ENCODE measurements around the gene NBEA. TPM values are rescaled to one million over a fixed set of nuclear protein-coding genes. Genes with fewer than 3 reads are reported as not detected.

The NBEA gene
- polyA plus RNA-seq, 2 of the 4 experiments (the other 2 are of a cell fraction): 3.5 to 11.8 TPM

- no peak overlapping the region for H3K4me3 ChIP-seq
- DNase-seq (ENCODE audit: low read depth in 1 of 2, low spot score in 1 of 2) (no peak), FAIRE-seq (no peak), ATAC-seq (no peak)
- H3K4me2 ChIP-seq: no peak overlapping the region
- H3K27ac ChIP-seq: no peak overlapping the region
- ChIA-PET POLR2A (no interaction called here), CTCF (no interaction called here)
- TF ChIP-seq, protein P1, sequence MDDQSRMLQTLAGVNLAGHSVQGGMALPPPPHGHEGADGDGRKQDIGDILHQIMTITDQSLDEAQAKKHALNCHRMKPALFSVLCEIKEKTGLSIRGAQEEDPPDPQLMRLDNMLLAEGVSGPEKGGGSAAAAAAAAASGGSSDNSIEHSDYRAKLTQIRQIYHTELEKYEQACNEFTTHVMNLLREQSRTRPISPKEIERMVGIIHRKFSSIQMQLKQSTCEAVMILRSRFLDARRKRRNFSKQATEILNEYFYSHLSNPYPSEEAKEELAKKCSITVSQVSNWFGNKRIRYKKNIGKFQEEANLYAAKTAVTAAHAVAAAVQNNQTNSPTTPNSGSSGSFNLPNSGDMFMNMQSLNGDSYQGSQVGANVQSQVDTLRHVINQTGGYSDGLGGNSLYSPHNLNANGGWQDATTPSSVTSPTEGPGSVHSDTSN (IDR thresholded peaks at IDR 0.05): no peak
- TF ChIP-seq, protein P2, sequence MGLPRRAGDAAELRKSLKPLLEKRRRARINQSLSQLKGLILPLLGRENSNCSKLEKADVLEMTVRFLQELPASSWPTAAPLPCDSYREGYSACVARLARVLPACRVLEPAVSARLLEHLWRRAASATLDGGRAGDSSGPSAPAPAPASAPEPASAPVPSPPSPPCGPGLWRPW (IDR thresholded peaks at IDR 0.05): no peak
- no peak for TF ChIP-seq HOXA7 (CRISPR knock-in tag; IDR thresholded peaks at IDR 0.05)
- TF ChIP-seq HOXB13 (CRISPR knock-in tag; IDR thresholded peaks at IDR 0.05; ENCODE audit: low read depth): no peak
- TF ChIP-seq TP53 (CRISPR knock-in tag; IDR thresholded peaks at IDR 0.05): no peak
- TF ChIP-seq RAD21 (conservative IDR thresholded peaks at IDR 0.05 in 1 of 2, IDR thresholded peaks at IDR 0.05 in 1 of 2): no peak
- TF ChIP-seq EHMT2 (IDR thresholded peaks at IDR 0.05; ENCODE audit: low read depth): no peak
- TF ChIP-seq TFCP2L1 (CRISPR knock-in tag; IDR thresholded peaks at IDR 0.05): no peak
- TF ChIP-seq POLR2AphosphoS2 (conservative IDR thresholded peaks at IDR 0.05; ENCODE audit: low read length): no peak
- TF ChIP-seq RFX5 (IDR thresholded peaks at IDR 0.05): no peak
- TF ChIP-seq, protein P3, sequence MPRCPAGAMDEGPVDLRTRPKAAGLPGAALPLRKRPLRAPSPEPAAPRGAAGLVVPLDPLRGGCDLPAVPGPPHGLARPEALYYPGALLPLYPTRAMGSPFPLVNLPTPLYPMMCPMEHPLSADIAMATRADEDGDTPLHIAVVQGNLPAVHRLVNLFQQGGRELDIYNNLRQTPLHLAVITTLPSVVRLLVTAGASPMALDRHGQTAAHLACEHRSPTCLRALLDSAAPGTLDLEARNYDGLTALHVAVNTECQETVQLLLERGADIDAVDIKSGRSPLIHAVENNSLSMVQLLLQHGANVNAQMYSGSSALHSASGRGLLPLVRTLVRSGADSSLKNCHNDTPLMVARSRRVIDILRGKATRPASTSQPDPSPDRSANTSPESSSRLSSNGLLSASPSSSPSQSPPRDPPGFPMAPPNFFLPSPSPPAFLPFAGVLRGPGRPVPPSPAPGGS (IDR thresholded peaks at IDR 0.05): no peak
- TF ChIP-seq FOSB (CRISPR knock-in tag; IDR thresholded peaks at IDR 0.05): no peak
- TF ChIP-seq MAFK (IDR thresholded peaks at IDR 0.05; ENCODE audit: partially characterized antibody): no peak
- no peak for TF ChIP-seq CHD2 (IDR thresholded peaks at IDR 0.05; ENCODE audit: low read length, partially characterized antibody)
- no peak for TF ChIP-seq NPAS2 (CRISPR knock-in tag; IDR thresholded peaks at IDR 0.05; ENCODE audit: borderline replicate concordance)
- TF ChIP-seq JUNB (IDR thresholded peaks at IDR 0.05): no peak
- no peak for TF ChIP-seq KDM1A (IDR thresholded peaks at IDR 0.05; ENCODE audit: low read depth)
- TF ChIP-seq RCOR1 (IDR thresholded peaks at IDR 0.05; ENCODE audit: low read depth, low read length): no peak
- no peak for TF ChIP-seq RNF2 (IDR thresholded peaks at IDR 0.05; ENCODE audit: borderline replicate concordance, low read depth)
- no peaks in the 10 kb centered on the region for H3K4me1 ChIP-seq
- no peaks in the 10 kb centered on the region for H3K9me3 ChIP-seq
- 44% methylated on average over 2 of the region's 2 CpGs for WGBS (ENCODE audit: missing lambda C conversion rate)
These were observed 144.6 kb downstream of the NBEA start for GRCh38 chr13:35086667-35087066.

DNA sequence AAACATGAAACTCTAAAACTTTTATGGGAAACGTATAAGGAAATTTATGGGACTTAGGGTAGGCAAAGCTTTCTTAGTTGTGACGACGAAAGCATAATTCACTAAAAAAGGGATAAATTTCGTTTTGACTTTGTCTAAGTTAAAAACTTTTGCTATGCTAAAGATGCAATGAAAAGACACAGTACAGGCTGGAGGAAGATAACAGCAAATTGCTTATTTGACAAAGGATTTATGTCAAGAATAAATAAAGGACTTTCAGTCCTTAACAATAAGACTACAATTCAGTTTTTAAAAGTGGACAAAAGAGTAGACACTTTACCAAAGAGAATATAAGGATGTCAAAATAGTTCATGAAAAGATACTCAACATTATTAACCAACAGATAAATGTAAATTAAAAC lies 150.2 kb downstream of the NBEA start:
- no peak for TF ChIP-seq MAFK (IDR thresholded peaks at IDR 0.05; ENCODE audit: partially characterized antibody)
- no peak for TF ChIP-seq FOSL2 (IDR thresholded peaks at IDR 0.05)
- TF ChIP-seq FOSL2 (CRISPR knock-in tag; IDR thresholded peaks at IDR 0.05): no peak
- TF ChIP-seq ZSCAN20 (CRISPR knock-in tag; IDR thresholded peaks at IDR 0.05): no peak
- TF ChIP-seq POLR2A (IDR thresholded peaks at IDR 0.05; ENCODE audit: low read length): no peak
- TF ChIP-seq SMC3 (IDR thresholded peaks at IDR 0.05): no peak
- TF ChIP-seq HOXA7 (CRISPR knock-in tag; IDR thresholded peaks at IDR 0.05): no peak
- no peak for TF ChIP-seq NPAS2 (CRISPR knock-in tag; IDR thresholded peaks at IDR 0.05; ENCODE audit: borderline replicate concordance)
- no peak for TF ChIP-seq RAD21 (conservative IDR thresholded peaks at IDR 0.05 in 1 of 2, IDR thresholded peaks at IDR 0.05 in 1 of 2)
- TF ChIP-seq POLR2AphosphoS2 (conservative IDR thresholded peaks at IDR 0.05; ENCODE audit: low read length): no peak
- TF ChIP-seq JUN (IDR thresholded peaks at IDR 0.05): no peak
- no peak for TF ChIP-seq ATOH8 (CRISPR knock-in tag; IDR thresholded peaks at IDR 0.05; ENCODE audit: low read depth)
- POLR2A ChIA-PET: no interaction called here
- CTCF ChIA-PET: no interaction called here
- Histone ChIP-seq H3K4me1 (no peaks in the 10 kb centered on the region), H3K27ac (no peak overlapping the region), H3K9me3 (no peaks in the 10 kb centered on the region), H3K4me2 (no peak overlapping the region), H3K4me3 (no peak overlapping the region)
- ATAC-seq: no peak
- DNase-seq (ENCODE audit: low read depth in 1 of 2, low spot score in 1 of 2): no peak
- 72% methylated on average over 4 of the region's 4 CpGs for WGBS (ENCODE audit: missing lambda C conversion rate)
- FAIRE-seq: no peak

All from A549 (cell line).